IPS-20b (cell line): ENCODE data around the gene AQP12B.

Source experiments
- H3K27ac ChIP-seq: one replicate; pipeline ENCODE4 v1.5.1; 2013; ENCODE audit warnings: low read length
- H3K27me3 ChIP-seq: 2 replicates; pipeline ENCODE4 v1.6.1; 2013; ENCODE audit warnings: mild to moderate bottlenecking, low read length, inconsistent platforms; ENCODE audit not compliant: insufficient read depth
- H3K36me3 ChIP-seq: 2 replicates; pipeline ENCODE4 v1.6.1; 2013; ENCODE audit warnings: low read depth, mild to moderate bottlenecking, inconsistent platforms, low read length, moderate library complexity; ENCODE audit not compliant: insufficient read depth
- H3K4me1 ChIP-seq: 2 replicates; pipeline ENCODE4 v1.6.1; 2013; ENCODE audit warnings: mild to moderate bottlenecking, control low read depth, inconsistent platforms, low read length, moderate library complexity; ENCODE audit not compliant: insufficient read depth
- H3K4me3 ChIP-seq: 2 replicates; pipeline ENCODE4 v1.5.1; 2013; ENCODE audit warnings: mild to moderate bottlenecking, low read length, inconsistent platforms
- H3K9ac ChIP-seq: 2 replicates; pipeline ENCODE4 v1.6.1; 2013; ENCODE audit warnings: low read depth, mild to moderate bottlenecking, inconsistent platforms, low read length, moderate library complexity
- H3K9me3 ChIP-seq: 2 replicates; pipeline ENCODE4 v1.6.1; 2013; ENCODE audit warnings: mild to moderate bottlenecking, low read depth, low read length, inconsistent platforms; ENCODE audit not compliant: insufficient read depth

AQP12B gene

GRCh38 chr2:240716130-240716798 lies 33.6 kb upstream of the AQP12B start:
- Histone ChIP-seq H3K9me3 (no peaks in the 10 kb centered on the region), H3K27ac (no peak overlapping the region), H3K36me3 (peaks cover 53% of the 10 kb centered on the region), H3K4me1 (no peaks in the 10 kb centered on the region), H3K4me3 (no peak overlapping the region), H3K9ac (no peak overlapping the region), H3K27me3 (no peaks in the 10 kb centered on the region)

- Histone ChIP-seq H3K36me3 (peaks cover 44% of the 10 kb centered on the region), H3K4me3 (no peak overlapping the region), H3K9ac (no peak overlapping the region), H3K4me1 (no peaks in the 10 kb centered on the region), H3K27ac (no peak overlapping the region), H3K9me3 (no peaks in the 10 kb centered on the region), H3K27me3 (no peaks in the 10 kb centered on the region)
Observed at GRCh38 chr2:240714747-240715725, 32.4 kb upstream of the AQP12B start.

DNA sequence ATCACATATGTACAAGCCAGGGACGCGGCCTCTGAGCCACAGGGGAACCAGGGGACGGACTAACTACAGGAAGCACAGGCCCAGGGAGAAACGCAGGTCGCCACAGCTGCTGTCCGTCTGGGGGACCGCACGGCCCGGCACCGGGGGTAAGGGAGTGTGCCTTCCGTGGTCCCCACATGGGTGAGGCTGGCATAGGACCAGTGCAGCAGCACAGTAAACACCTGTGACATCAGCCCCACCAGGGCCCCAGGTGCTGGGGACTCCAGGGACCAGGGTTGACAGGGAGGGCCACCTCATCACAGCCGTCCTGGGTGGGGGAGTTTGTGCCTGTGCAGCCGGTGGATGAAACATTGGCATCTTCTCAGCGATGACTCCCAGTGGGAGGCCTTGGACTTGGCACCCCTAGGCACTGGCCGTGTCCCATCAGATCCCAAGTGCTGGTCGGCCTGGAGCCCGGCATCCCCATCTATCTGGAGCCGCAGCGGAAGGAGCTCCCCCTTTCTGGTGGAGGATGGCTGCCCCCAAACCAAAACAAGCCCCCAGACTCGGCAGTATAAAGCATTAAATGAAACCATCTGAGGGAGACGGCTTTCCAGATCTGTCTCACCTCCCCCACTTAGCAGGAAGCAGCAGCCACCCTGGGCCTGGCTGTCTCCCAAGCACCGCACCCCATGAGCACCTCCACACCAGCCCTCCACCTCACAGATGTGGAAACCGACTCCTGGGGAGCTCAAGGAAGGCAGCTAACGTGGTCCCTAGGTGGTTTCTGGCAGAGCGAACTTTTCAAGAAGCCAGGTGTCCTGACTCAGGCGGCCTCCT lies 31.5 kb upstream of the AQP12B start:
- Histone ChIP-seq H3K9me3 (no peaks in the 10 kb centered on the region), H3K27me3 (no peaks in the 10 kb centered on the region), H3K9ac (no peak overlapping the region), H3K4me1 (no peaks in the 10 kb centered on the region), H3K27ac (no peak overlapping the region), H3K36me3 (peaks cover 36% of the 10 kb centered on the region), H3K4me3 (no peak overlapping the region)

DNA sequence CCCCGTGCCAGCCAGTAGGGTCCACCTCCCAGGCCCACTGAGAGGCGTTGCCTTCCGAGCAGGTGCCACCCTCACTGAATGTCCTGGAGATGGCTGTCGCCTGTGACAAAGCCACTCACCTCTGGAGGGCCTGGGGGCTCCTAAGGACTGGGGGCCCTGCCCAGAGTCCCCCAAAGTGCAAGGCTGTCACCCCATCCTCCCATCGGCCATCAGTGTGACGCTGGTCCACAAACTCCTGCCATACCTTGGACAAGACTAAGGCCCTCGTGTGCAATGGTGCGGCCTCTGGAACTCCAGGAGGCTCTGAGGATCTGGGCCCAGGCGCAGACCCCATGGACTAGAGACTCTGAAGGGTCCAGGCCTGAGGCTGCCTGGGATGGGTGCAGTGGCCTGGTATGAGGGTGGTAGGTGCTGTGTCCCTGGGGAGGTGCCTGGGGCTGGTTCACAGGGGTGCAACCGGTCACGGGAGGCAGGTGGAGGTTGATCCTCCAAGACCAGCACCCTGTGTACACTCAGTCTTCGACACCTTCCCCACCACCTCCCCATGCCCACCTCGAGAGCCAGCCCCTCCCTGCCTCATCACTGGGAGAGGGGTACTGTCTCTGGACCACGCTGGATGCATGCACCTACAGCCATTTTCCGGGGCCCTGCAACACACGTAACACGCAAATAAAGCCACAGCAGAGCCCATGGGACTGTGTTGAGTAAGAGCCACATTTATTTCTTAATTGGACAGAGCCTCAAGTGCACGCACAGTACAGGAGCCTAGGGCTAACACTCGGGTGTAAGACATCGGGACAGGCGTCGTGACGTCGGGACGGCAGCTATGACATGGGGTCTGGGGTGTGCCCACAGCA lies 30.6 kb upstream of the AQP12B start:
- Histone ChIP-seq H3K9ac (no peak overlapping the region), H3K4me3 (no peak overlapping the region), H3K27me3 (no peaks in the 10 kb centered on the region), H3K4me1 (no peaks in the 10 kb centered on the region), H3K27ac (no peak overlapping the region), H3K9me3 (no peaks in the 10 kb centered on the region), H3K36me3 (peaks cover 27% of the 10 kb centered on the region)

- peaks cover 16% of the 10 kb centered on the region; the same call in 1 of the 2 replicates for H3K36me3 ChIP-seq
- no peak overlapping the region for H3K27ac ChIP-seq
- no peaks in the 10 kb centered on the region for H3K4me1 ChIP-seq
- H3K27me3 ChIP-seq, result no peaks in the 10 kb centered on the region
- H3K9me3 ChIP-seq, result no peaks in the 10 kb centered on the region
- H3K4me3 ChIP-seq, result no peak overlapping the region
- H3K9ac ChIP-seq, result no peak overlapping the region
Observed at GRCh38 chr2:240712121-240712520, 29.4 kb upstream of the AQP12B start.

- Histone ChIP-seq H3K27me3 (no peaks in the 10 kb centered on the region), H3K9ac (no peak overlapping the region), H3K4me3 (no peak overlapping the region), H3K27ac (no peak overlapping the region), H3K9me3 (no peaks in the 10 kb centered on the region), H3K36me3 (peaks cover 11% of the 10 kb centered on the region; the same call in 1 of the 2 replicates), H3K4me1 (no peaks in the 10 kb centered on the region)
Observed at GRCh38 chr2:240711701-240712100, 29.0 kb upstream of the AQP12B start.

DNA sequence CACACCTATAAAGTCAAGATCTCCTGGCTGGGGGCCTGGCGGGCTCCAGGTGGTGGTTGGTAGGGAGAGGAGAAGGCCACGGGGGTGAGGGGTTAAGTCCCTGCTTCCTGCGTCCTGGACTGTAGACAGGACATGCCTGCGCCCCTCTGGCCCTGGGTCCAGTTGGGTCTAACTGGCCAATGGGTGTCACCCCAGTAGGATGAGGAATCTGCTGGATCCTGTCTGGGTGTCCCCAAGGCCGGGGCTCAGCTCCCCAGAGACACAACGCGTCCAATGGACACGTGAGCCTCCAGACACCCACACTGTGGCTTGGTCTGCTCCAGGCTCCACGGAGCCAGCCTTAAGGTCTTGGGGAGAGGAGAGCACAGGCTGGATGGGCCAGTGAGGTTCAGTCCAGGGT lies 28.6 kb upstream of the AQP12B start:
- Histone ChIP-seq H3K27me3 (no peaks in the 10 kb centered on the region), H3K4me3 (no peak overlapping the region), H3K9ac (no peak overlapping the region), H3K27ac (no peak overlapping the region), H3K36me3 (peaks cover 7% of the 10 kb centered on the region; the same call in 1 of the 2 replicates), H3K4me1 (no peaks in the 10 kb centered on the region), H3K9me3 (no peaks in the 10 kb centered on the region)

- no peak overlapping the region for H3K9ac ChIP-seq
- no peak overlapping the region for H3K4me3 ChIP-seq
- no peak overlapping the region for H3K27ac ChIP-seq
- no peaks in the 10 kb centered on the region for H3K36me3 ChIP-seq
- no peaks in the 10 kb centered on the region for H3K4me1 ChIP-seq
- H3K9me3 ChIP-seq, result no peaks in the 10 kb centered on the region
- no peaks in the 10 kb centered on the region for H3K27me3 ChIP-seq
Observed at GRCh38 chr2:240708457-240708856, 25.8 kb upstream of the AQP12B start.

DNA sequence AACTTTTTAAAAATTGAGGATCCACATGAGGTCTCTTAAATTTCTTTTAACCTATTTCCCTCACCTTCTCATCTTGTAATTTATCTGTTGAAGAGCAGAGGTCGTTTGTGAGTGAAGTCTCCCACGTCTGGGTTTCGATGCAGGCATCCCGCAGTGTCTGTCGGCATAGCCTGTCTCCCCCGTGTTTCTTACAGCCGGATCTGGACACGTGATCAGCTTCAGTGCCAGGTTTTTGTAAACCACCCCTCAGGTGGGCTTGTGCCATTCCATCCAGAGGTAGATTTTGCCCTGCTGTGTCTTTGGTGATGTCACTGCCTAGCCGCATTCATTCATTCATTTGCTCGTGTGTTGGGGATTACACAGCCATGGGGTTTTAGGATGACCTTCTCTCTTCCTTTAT lies 25.1 kb upstream of the AQP12B start:
- H3K36me3 ChIP-seq, result no peaks in the 10 kb centered on the region
- no peaks in the 10 kb centered on the region for H3K27me3 ChIP-seq
- no peak overlapping the region for H3K27ac ChIP-seq
- no peak overlapping the region for H3K4me3 ChIP-seq
- H3K9ac ChIP-seq, result no peak overlapping the region
- no peaks in the 10 kb centered on the region for H3K9me3 ChIP-seq
- no peaks in the 10 kb centered on the region for H3K4me1 ChIP-seq

DNA sequence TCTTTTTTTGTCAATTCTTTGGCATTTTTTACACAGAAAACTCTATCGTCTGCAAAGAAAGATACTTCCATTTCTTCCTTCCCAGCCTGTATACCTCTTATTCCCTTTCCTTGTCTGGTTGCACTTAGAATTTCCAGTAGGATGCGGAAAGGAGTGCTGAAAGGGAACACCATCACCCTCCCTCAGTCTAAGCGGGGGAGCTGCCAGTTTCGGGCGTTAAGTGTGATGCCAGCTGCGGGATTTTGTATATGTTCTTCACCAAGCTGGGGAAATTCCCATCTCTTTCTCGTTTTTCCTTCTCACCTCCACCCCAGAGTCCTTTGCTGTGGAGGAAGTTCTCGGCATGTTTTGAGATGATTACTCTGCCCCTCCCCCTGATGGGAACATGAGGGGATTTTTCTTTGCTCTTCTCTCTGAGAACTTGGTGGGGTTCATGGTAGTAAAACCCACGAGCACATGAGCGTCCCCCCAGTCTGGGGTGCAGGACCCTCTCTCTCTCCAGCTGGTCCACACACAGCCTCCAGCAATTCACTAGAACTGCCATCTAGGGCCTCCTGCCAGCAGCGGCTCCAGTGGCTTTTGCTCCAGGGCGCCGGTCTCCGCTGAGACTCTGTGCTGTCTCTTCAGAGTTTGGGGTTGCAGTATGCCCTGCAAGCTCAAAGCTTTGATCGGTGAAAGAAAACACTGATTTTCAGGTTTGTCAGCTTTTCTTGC lies 24.5 kb upstream of the AQP12B start:
- H3K36me3 ChIP-seq, result no peaks in the 10 kb centered on the region
- no peaks in the 10 kb centered on the region for H3K4me1 ChIP-seq
- H3K27me3 ChIP-seq, result no peaks in the 10 kb centered on the region
- H3K9ac ChIP-seq, result no peak overlapping the region
- H3K27ac ChIP-seq, result no peak overlapping the region
- no peaks in the 10 kb centered on the region for H3K9me3 ChIP-seq
- H3K4me3 ChIP-seq, result no peak overlapping the region
